HCT116 (cell line): ENCODE results near the gene ABCC10. TPM values are rescaled to one million over a fixed set of nuclear protein-coding genes. Genes with fewer than 3 reads are reported as not detected.

Source experiments
- ATAC-seq: fragments of 200-7000 bp; cut with Tn5 transposase; 2 replicates; pipeline ENCODE4 v1.9.1; 2020; ENCODE audit warnings: mild to moderate bottlenecking, moderate library complexity
- BruUV-seq: library from RNA; stranded (reverse); fragments of 400-500 nt; replicated peaks from 2 replicates; lab custom pipeline; 2021; lab: Mats Ljungman, UMichigan
- CTCF ChIA-PET: fragments of 300-600 bp; sonication (Branson Sonifier 250); formaldehyde crosslinking; loops from one replicate; lab custom pipeline; 2021; ENCODE audit warnings: antibody characterized with exemption; lab: Charles Lee
- POLR2A ChIA-PET: fragments of 300-600, 350-600 bp; sonication (Branson Sonifier 250); formaldehyde crosslinking; loops from one replicate; lab custom pipeline; 2021; ENCODE audit warnings: antibody characterized with exemption; lab: Charles Lee
- RAD21 ChIA-PET, 2 experiments: fragments of 300-600 bp; sonication (Branson Sonifier 250); formaldehyde crosslinking; loops; one replicate each; lab custom pipeline; 2023; ENCODE audit warnings: low total read pairs in 2 of 2; ENCODE audit not compliant: uncharacterized antibody in 2 of 2, unreplicated experiment in 2 of 2, low non-redundant PET in 1 of 2; lab: Charles Lee
- DNase-seq: peaks from one replicate; pipeline ENCODE4 v3.0.0-alpha.2; 2010; ENCODE audit warnings: low read depth, low spot score
- H2AFZ ChIP-seq: fragments of 200-600 bp; shearing (Covaris generic), sonication (generic); 2 replicates; pipeline ENCODE4 v1.6.1; 2017; ENCODE audit warnings: low read depth, mixed run types, mixed read lengths, antibody characterized with exemption, low read length; ENCODE audit not compliant: poor library complexity, severe bottlenecking
- H3K27ac ChIP-seq: 2 replicates; pipeline ENCODE4 v1.5.1; 2012; ENCODE audit warnings: low read depth, low read length
- H3K27me3 ChIP-seq: fragments of 200-600 bp; sonication (generic); 2 replicates; pipeline ENCODE4 v1.6.1; 2016; ENCODE audit warnings: mixed run types, low read length, mixed read lengths; ENCODE audit not compliant: insufficient read depth
- H3K36me3 ChIP-seq, 2 experiments: fragments of 200-500 bp in 1 of 2; fragments of 200-600 bp in 1 of 2; sonication (Bioruptor generic) in 1 of 2; sonication (generic) in 1 of 2; 2 replicates each; pipeline versions ENCODE4 v1.5.1 to v1.6.1; 2014 to 2016; ENCODE audit warnings: low read length in 2 of 2, inconsistent platforms in 1 of 2, mixed read lengths in 1 of 2, mixed run types in 1 of 2; ENCODE audit not compliant: insufficient read depth in 2 of 2, control insufficient read depth in 1 of 2
- H3K4me1 ChIP-seq, 2 experiments: fragments of 200-600 bp in 1 of 2; sonication (generic) in 1 of 2; 2 replicates each; pipeline versions ENCODE4 v1.5.1 to v1.6.1; 2012 to 2017; ENCODE audit warnings: low read length in 2 of 2, inconsistent platforms in 1 of 2, mild to moderate bottlenecking in 1 of 2, mixed read lengths in 1 of 2, mixed run types in 1 of 2, moderate library complexity in 1 of 2; ENCODE audit not compliant: insufficient read depth in 2 of 2, control insufficient read depth in 1 of 2
- H3K4me2 ChIP-seq: fragments of 200-600 bp; sonication (generic); 2 replicates; pipeline ENCODE4 v1.6.1; 2017; ENCODE audit warnings: mixed run types, low read length, mixed read lengths
- H3K4me3 ChIP-seq, 2 experiments: fragments of 200-600 bp in 1 of 2; sonication (generic) in 1 of 2; replicated peaks in 1 of 2; 2 replicates each; pipeline ENCODE4 v1.5.1; 2011 to 2016; ENCODE audit warnings: low read length in 2 of 2, control low read depth in 1 of 2, low read depth in 1 of 2, mild to moderate bottlenecking in 1 of 2, mixed read lengths in 1 of 2, mixed run types in 1 of 2
- H3K79me2 ChIP-seq: fragments of 200-600 bp; sonication (generic); 2 replicates; pipeline ENCODE4 v1.6.1; 2017; ENCODE audit warnings: mild to moderate bottlenecking, mixed run types, low read length, moderate library complexity, mixed read lengths; ENCODE audit not compliant: insufficient read depth
- H3K9ac ChIP-seq: fragments of 200-600 bp; sonication (generic); 2 replicates; pipeline ENCODE4 v1.6.1; 2016; ENCODE audit warnings: low read length, mixed read lengths
- H3K9me2 ChIP-seq: fragments of 200-600 bp; sonication (generic), shearing (Covaris generic); 2 replicates; pipeline ENCODE4 v1.6.1; 2017; ENCODE audit warnings: mixed run types, mild to moderate bottlenecking, moderate library complexity; ENCODE audit not compliant: insufficient read depth
- H3K9me3 ChIP-seq, 2 experiments: fragments of 200-500 bp in 1 of 2; fragments of 200-600 bp in 1 of 2; sonication (Bioruptor generic) in 1 of 2; sonication (generic) in 1 of 2; 2 replicates each; pipeline ENCODE4 v1.6.1; 2014 to 2017; ENCODE audit warnings: low read length in 2 of 2, mixed read lengths in 2 of 2, inconsistent platforms in 1 of 2, low read depth in 1 of 2, mild to moderate bottlenecking in 1 of 2, mixed run types in 1 of 2, moderate library complexity in 1 of 2; ENCODE audit not compliant: control insufficient read depth in 1 of 2, insufficient read depth in 1 of 2
- H4K20me1 ChIP-seq: fragments of 200-600 bp; sonication (generic), shearing (Covaris generic); 2 replicates; pipeline ENCODE4 v1.6.1; 2017; ENCODE audit warnings: mixed run types, mild to moderate bottlenecking, moderate library complexity; ENCODE audit not compliant: insufficient read depth
- ATF3 ChIP-seq: IDR thresholded peaks from 2 replicates; pipeline ENCODE4 v1.6.1; 2012
- CEBPB ChIP-seq: IDR thresholded peaks from 2 replicates; pipeline ENCODE4 v1.6.1; 2012; ENCODE audit warnings: low read depth
- EZH2 ChIP-seq: fragments of 200-600 bp; sonication (generic); IDR thresholded peaks from 2 replicates; pipeline ENCODE4 v1.6.1; 2017; ENCODE audit warnings: antibody characterized with exemption, mixed run types
- EZH2phosphoT487 ChIP-seq: fragments of 200-600 bp; IDR thresholded peaks from 2 replicates; pipeline ENCODE4 v1.6.1; 2018; ENCODE audit warnings: antibody characterized with exemption, borderline replicate concordance
- FOSL1 ChIP-seq: IDR thresholded peaks from 2 replicates; pipeline ENCODE4 v1.6.1; 2012; ENCODE audit warnings: low read depth
- MAX ChIP-seq: IDR thresholded peaks from 2 replicates; pipeline ENCODE4 v1.6.1; 2012
- POLR2AphosphoS5 ChIP-seq: IDR thresholded peaks from 2 replicates; pipeline ENCODE4 v1.6.1; 2011; ENCODE audit warnings: mild to moderate bottlenecking, low read depth, low read length, moderate library complexity
- RAD21 ChIP-seq: IDR thresholded peaks from 2 replicates; pipeline ENCODE4 v1.6.1; 2012; ENCODE audit warnings: low read depth, mild to moderate bottlenecking
- REST ChIP-seq: IDR thresholded peaks from 2 replicates; pipeline ENCODE4 v1.6.1; 2012; ENCODE audit warnings: low read depth
- SP1 ChIP-seq: IDR thresholded peaks from 2 replicates; pipeline ENCODE4 v1.6.1; 2012; ENCODE audit warnings: low read depth
- TCF7L2 ChIP-seq: IDR thresholded peaks from 2 replicates; pipeline ENCODE4 v1.7.0; 2011; ENCODE audit warnings: borderline replicate concordance, inconsistent platforms; ENCODE audit not compliant: insufficient read depth, insufficient read length; ENCODE audit errors: extremely low read depth
- ZBTB33 ChIP-seq: IDR thresholded peaks from 2 replicates; pipeline ENCODE4 v1.6.1; 2011; ENCODE audit warnings: mild to moderate bottlenecking, low read length, moderate library complexity; ENCODE audit not compliant: insufficient replicate concordance; ENCODE audit errors: extremely low read depth
- intact Hi-C: fragments of 100-400 bp; cut with micrococcal nuclease; formaldehyde crosslinking; loops from 2 replicates; pipeline ENCODE4 v1.10.0; 2022
- total RNA-seq: library from RNA; stranded (reverse); gene quantifications from one replicate; pipeline ENCODE4 v1.2.1, GENCODE V29; 2021; ENCODE audit not compliant: unreplicated experiment

Gene ABCC10
- total RNA-seq, 1 experiment from 2014 or later = 29.9 TPM

GRCh38 chr6:43383021-43383667 lies 44.2 kb upstream of the ABCC10 start:
- Histone ChIP-seq H3K4me1 (no peaks in the 10 kb centered on the region), H3K27me3 (no peaks in the 10 kb centered on the region), H3K9ac (no peak overlapping the region), H3K79me2 (no peaks in the 10 kb centered on the region), H3K4me3 (no peak overlapping the region), H3K36me3 (no peaks in the 10 kb centered on the region), H4K20me1 (no peaks in the 10 kb centered on the region), H2AFZ (no peak overlapping the region), H3K9me2 (no peaks in the 10 kb centered on the region), H3K4me2 (no peak overlapping the region), H3K27ac (no peak overlapping the region), H3K9me3 (no peaks in the 10 kb centered on the region)
- POLR2A ChIA-PET = interaction anchor here (1.1 kb wide), 1 partner anchor 14 kb away, joined by 3 read pairs; the partner anchor contains the start of gene ZNF318
- RAD21 ChIA-PET = no interaction called here
- TF ChIP-seq RAD21 = no peak
- TF ChIP-seq ZBTB33 = no peak
- no peak for TF ChIP-seq SP1
- TF ChIP-seq MAX = no peak
- no peak for TF ChIP-seq TCF7L2
- no peak for TF ChIP-seq EZH2phosphoT487
- no peak for TF ChIP-seq REST
- no peak for TF ChIP-seq EZH2
- no peak for TF ChIP-seq FOSL1
- TF ChIP-seq CEBPB = no peak
- TF ChIP-seq POLR2AphosphoS5 = no peak
- no peak for TF ChIP-seq ATF3
- intact Hi-C loops = no loop called here
- ATAC-seq (no peak), DNase-seq (no peak)
- no TSS peak for BruUV-seq
- CTCF ChIA-PET = no interaction called here
